ENCODE results near the gene ARID1B. TPM values are rescaled to one million over a fixed set of nuclear protein-coding genes. Genes with fewer than 3 reads are reported as not detected.

Gene ARID1B
- total RNA-seq, 1 donor from 2014 or later: 18.5 TPM

- DNase-seq (ENCODE audit: low read depth): no peak
- no peak for TF ChIP-seq CTCF (conservative IDR thresholded peaks at IDR 0.05; ENCODE audit: low read depth, low read length)
Observed at GRCh38 chr6:156881687-156882629, 104.8 kb downstream of the ARID1B start.

GRCh38 chr6:156883497-156884252 lies 106.5 kb downstream of the ARID1B start:
- no peak overlapping the region for H3K4me3 ChIP-seq (ENCODE audit: low read depth, low read length)
- no peak for DNase-seq (ENCODE audit: low read depth)
- TF ChIP-seq CTCF (conservative IDR thresholded peaks at IDR 0.05; ENCODE audit: low read depth, low read length): no peak

More at GRCh38 chr6:156881687-156882629, 104.8 kb downstream of the ARID1B start:
- H3K4me3 ChIP-seq (ENCODE audit: low read depth, low read length): no peak overlapping the region

- TF ChIP-seq CTCF (conservative IDR thresholded peaks at IDR 0.05; ENCODE audit: low read depth, low read length): no peak
- no peak for DNase-seq (ENCODE audit: low read depth)
- no peak overlapping the region for H3K4me3 ChIP-seq (ENCODE audit: low read depth, low read length)
Observed at GRCh38 chr6:156884306-156884705, 107.1 kb downstream of the ARID1B start.

GRCh38 chr6:156885562-156885961 lies 108.4 kb downstream of the ARID1B start:
- no peak for DNase-seq (ENCODE audit: low read depth)
- no peak for TF ChIP-seq CTCF (conservative IDR thresholded peaks at IDR 0.05; ENCODE audit: low read depth, low read length)
- H3K4me3 ChIP-seq (ENCODE audit: low read depth, low read length): no peak overlapping the region

- DNase-seq (ENCODE audit: low read depth): no peak
- TF ChIP-seq CTCF (conservative IDR thresholded peaks at IDR 0.05; ENCODE audit: low read depth, low read length): no peak
- peak overlapping the region; percentile 9 for H3K4me3 ChIP-seq (ENCODE audit: low read depth, low read length)
Observed at GRCh38 chr6:156886409-156886808, 109.2 kb downstream of the ARID1B start.

GRCh38 chr6:156887623-156888269 lies 110.6 kb downstream of the ARID1B start:
- no peak for TF ChIP-seq CTCF (conservative IDR thresholded peaks at IDR 0.05; ENCODE audit: low read depth, low read length)
- no peak overlapping the region for H3K4me3 ChIP-seq (ENCODE audit: low read depth, low read length)
- no peak for DNase-seq (ENCODE audit: low read depth)

Data from epithelial cell of proximal tubule (primary cell).